Activated naive CD4-positive, alpha-beta T cell treated with anti-CD3 and anti-CD28 coated beads, Interleukin-2, amount 50 U/mL, for 24 hours (primary cell): ENCODE results near the gene PRKAR2A.
"Not testable (repeated sequence)": the region's sequence is repeated elsewhere in the genome, so short reads cannot be mapped to it uniquely, and the experiment has no call there.

Experiments
- H3K27ac Mint-ChIP-seq: one replicate; pipeline ENCODE4 v1.8.0; 2021; ENCODE audit warnings: mild to moderate bottlenecking, mixed read lengths
- H3K27me3 Mint-ChIP-seq: one replicate; pipeline ENCODE4 v1.8.0; 2021; ENCODE audit warnings: mixed read lengths
- H3K36me3 Mint-ChIP-seq: one replicate; pipeline ENCODE4 v1.8.0; 2021; ENCODE audit warnings: mixed read lengths
- H3K4me1 Mint-ChIP-seq: one replicate; pipeline ENCODE4 v1.8.0; 2021; ENCODE audit warnings: mixed read lengths
- H3K4me3 Mint-ChIP-seq: one replicate; pipeline ENCODE4 v1.8.0; 2021; ENCODE audit warnings: mild to moderate bottlenecking, mixed read lengths
- H3K9me3 Mint-ChIP-seq: one replicate; pipeline ENCODE4 v1.8.0; 2021; ENCODE audit warnings: mixed read lengths

Gene PRKAR2A

GRCh38 chr3:48819234-48820221 lies 28.1 kb downstream of the PRKAR2A start:
- H3K27ac Mint-ChIP-seq, result peak overlapping the region; percentile 49
- peaks cover 67% of the 10 kb centered on the region for H3K4me1 Mint-ChIP-seq
- H3K4me3 Mint-ChIP-seq, result no peak overlapping the region
- peaks cover 7% of the 10 kb centered on the region for H3K36me3 Mint-ChIP-seq
- H3K9me3 Mint-ChIP-seq, result no peaks in the 10 kb centered on the region
- no peaks in the 10 kb centered on the region for H3K27me3 Mint-ChIP-seq

GRCh38 chr3:48811524-48811923 lies 36.1 kb downstream of the PRKAR2A start:
- peaks cover 6% of the 10 kb centered on the region for H3K9me3 Mint-ChIP-seq
- peaks cover 45% of the 10 kb centered on the region for H3K4me1 Mint-ChIP-seq
- H3K27ac Mint-ChIP-seq, result peak overlapping the region; percentile 65
- no peaks in the 10 kb centered on the region for H3K27me3 Mint-ChIP-seq
- peaks cover 6% of the 10 kb centered on the region for H3K36me3 Mint-ChIP-seq
- H3K4me3 Mint-ChIP-seq, result peak overlapping the region; percentile 9

GRCh38 chr3:48804930-48805329 lies 42.7 kb downstream of the PRKAR2A start:
- Mint-ChIP-seq H3K27ac (no peak overlapping the region), H3K9me3 (no peaks in the 10 kb centered on the region), H3K4me3 (no peak overlapping the region), H3K4me1 (peaks cover 25% of the 10 kb centered on the region), H3K27me3 (no peaks in the 10 kb centered on the region), H3K36me3 (peaks cover 13% of the 10 kb centered on the region)

- not testable (repeated sequence) for H3K27ac Mint-ChIP-seq, H3K9me3 Mint-ChIP-seq, H3K27me3 Mint-ChIP-seq, H3K4me3 Mint-ChIP-seq
- Mint-ChIP-seq H3K4me1 (peaks cover 21% of the 10 kb centered on the region), H3K36me3 (peaks cover 10% of the 10 kb centered on the region)
Observed at GRCh38 chr3:48800831-48801230, 46.8 kb downstream of the PRKAR2A start.

GRCh38 chr3:48798998-48799397 lies 48.7 kb downstream of the PRKAR2A start:
- H3K36me3 Mint-ChIP-seq, result peaks cover 5% of the 10 kb centered on the region
- no peaks in the 10 kb centered on the region for H3K9me3 Mint-ChIP-seq
- H3K27ac Mint-ChIP-seq, result no peak overlapping the region
- no peak overlapping the region for H3K4me3 Mint-ChIP-seq
- peaks cover 10% of the 10 kb centered on the region for H3K4me1 Mint-ChIP-seq
- H3K27me3 Mint-ChIP-seq, result no peaks in the 10 kb centered on the region

GRCh38 chr3:48797626-48798025 lies 50.0 kb downstream of the PRKAR2A start:
- no peaks in the 10 kb centered on the region for H3K27me3 Mint-ChIP-seq

GRCh38 chr3:48795997-48796732 lies 51.5 kb downstream of the PRKAR2A start:
- Mint-ChIP-seq H3K4me3 (no peak overlapping the region), H3K36me3 (peaks cover 4% of the 10 kb centered on the region), H3K4me1 (peaks cover 4% of the 10 kb centered on the region), H3K9me3 (no peaks in the 10 kb centered on the region), H3K27ac (no peak overlapping the region), H3K27me3 (no peaks in the 10 kb centered on the region)

More at GRCh38 chr3:48797626-48798025, 50.0 kb downstream of the PRKAR2A start:
- Mint-ChIP-seq H3K36me3 (peaks cover 4% of the 10 kb centered on the region), H3K4me1 (peaks cover 7% of the 10 kb centered on the region), H3K27ac (no peak overlapping the region), H3K9me3 (no peaks in the 10 kb centered on the region), H3K4me3 (no peak overlapping the region)

- not testable (repeated sequence) for H3K27ac Mint-ChIP-seq
Observed at GRCh38 chr3:48793484-48793883, 54.2 kb downstream of the PRKAR2A start.

GRCh38 chr3:48789665-48790064 lies 58.0 kb downstream of the PRKAR2A start:
- Mint-ChIP-seq H3K4me1 (peaks cover 20% of the 10 kb centered on the region), H3K4me3 (no peak overlapping the region), H3K27ac (peak overlapping the region; percentile 91), H3K36me3 (peaks cover 7% of the 10 kb centered on the region), H3K9me3 (no peaks in the 10 kb centered on the region), H3K27me3 (no peaks in the 10 kb centered on the region)

More at GRCh38 chr3:48793484-48793883, 54.2 kb downstream of the PRKAR2A start:
- not testable (repeated sequence) for H3K27me3 Mint-ChIP-seq, H3K4me3 Mint-ChIP-seq, H3K36me3 Mint-ChIP-seq, H3K9me3 Mint-ChIP-seq
- peaks cover 20% of the 10 kb centered on the region for H3K4me1 Mint-ChIP-seq

GRCh38 chr3:48788544-48789162 lies 59.0 kb downstream of the PRKAR2A start:
- H3K4me3 Mint-ChIP-seq, result no peak overlapping the region
- H3K27me3 Mint-ChIP-seq, result no peaks in the 10 kb centered on the region
- peaks cover 10% of the 10 kb centered on the region for H3K36me3 Mint-ChIP-seq
- peaks cover 20% of the 10 kb centered on the region for H3K4me1 Mint-ChIP-seq
- no peaks in the 10 kb centered on the region for H3K9me3 Mint-ChIP-seq
- H3K27ac Mint-ChIP-seq, result peak overlapping the region; percentile 68

GRCh38 chr3:48784426-48785120 lies 63.1 kb downstream of the PRKAR2A start:
- no peak overlapping the region for H3K27ac Mint-ChIP-seq
- H3K27me3 Mint-ChIP-seq, result no peaks in the 10 kb centered on the region
- H3K4me3 Mint-ChIP-seq, result no peak overlapping the region
- H3K36me3 Mint-ChIP-seq, result peaks cover 13% of the 10 kb centered on the region
- H3K9me3 Mint-ChIP-seq, result no peaks in the 10 kb centered on the region
- peaks cover 13% of the 10 kb centered on the region for H3K4me1 Mint-ChIP-seq

- no peak overlapping the region for H3K4me3 Mint-ChIP-seq
- no peaks in the 10 kb centered on the region for H3K9me3 Mint-ChIP-seq
- no peaks in the 10 kb centered on the region for H3K27me3 Mint-ChIP-seq
- peaks cover 13% of the 10 kb centered on the region for H3K36me3 Mint-ChIP-seq
- H3K4me1 Mint-ChIP-seq, result peaks cover 2% of the 10 kb centered on the region
- H3K27ac Mint-ChIP-seq, result no peak overlapping the region
Observed at GRCh38 chr3:48783304-48783703, 64.4 kb downstream of the PRKAR2A start.

- Mint-ChIP-seq H3K4me3 (no peak overlapping the region), H3K27ac (no peak overlapping the region), H3K4me1 (no peaks in the 10 kb centered on the region), H3K27me3 (no peaks in the 10 kb centered on the region), H3K36me3 (peaks cover 13% of the 10 kb centered on the region), H3K9me3 (no peaks in the 10 kb centered on the region)
Observed at GRCh38 chr3:48782046-48782445, 65.6 kb downstream of the PRKAR2A start.

GRCh38 chr3:48778565-48778964 lies 69.1 kb downstream of the PRKAR2A start:
- H3K27ac Mint-ChIP-seq, H3K9me3 Mint-ChIP-seq, H3K4me1 Mint-ChIP-seq, H3K4me3 Mint-ChIP-seq, H3K27me3 Mint-ChIP-seq, H3K36me3 Mint-ChIP-seq: not testable (repeated sequence)

GRCh38 chr3:48776854-48777253 lies 70.8 kb downstream of the PRKAR2A start:
- Mint-ChIP-seq H3K36me3 (peaks cover 6% of the 10 kb centered on the region), H3K4me1 (no peaks in the 10 kb centered on the region), H3K9me3 (no peaks in the 10 kb centered on the region), H3K4me3 (no peak overlapping the region), H3K27ac (no peak overlapping the region), H3K27me3 (no peaks in the 10 kb centered on the region)
